ENCODE data around the gene RDM1. TPM values are rescaled to one million over a fixed set of nuclear protein-coding genes. Genes with fewer than 3 reads are reported as not detected.
"Not testable (repeated sequence)": the region's sequence is repeated elsewhere in the genome, so short reads cannot be mapped to it uniquely, and the experiment has no call there.

Gene RDM1
- total RNA-seq, 1 experiment from 2014 or later = 4.9 TPM

GRCh38 chr17:35898283-35899070 is 32.1 kb downstream of the RDM1 start:
- DNase-seq (ENCODE audit: low spot score) = peak; percentile 28

GRCh38 chr17:35897772-35898171 is 32.8 kb downstream of the RDM1 start:
- DNase-seq (ENCODE audit: low spot score) = not testable (repeated sequence)

GRCh38 chr17:35895636-35896587 is 34.7 kb downstream of the RDM1 start:
- DNase-seq (ENCODE audit: low spot score) = no peak

GRCh38 chr17:35894206-35894605 is 36.4 kb downstream of the RDM1 start:
- DNase-seq (ENCODE audit: low spot score) = no peak

- no peak for DNase-seq (ENCODE audit: low spot score)
Observed at GRCh38 chr17:35893751-35894150, 36.8 kb downstream of the RDM1 start.

- DNase-seq (ENCODE audit: low spot score) = no peak
Observed at GRCh38 chr17:35892091-35893035, 38.2 kb downstream of the RDM1 start.

- DNase-seq (ENCODE audit: low spot score) = no peak
Observed at GRCh38 chr17:35891269-35891668, 39.3 kb downstream of the RDM1 start.

- no peak for DNase-seq (ENCODE audit: low spot score)
Observed at GRCh38 chr17:35890774-35891155, 39.8 kb downstream of the RDM1 start.

GRCh38 chr17:35889818-35890773 is 40.5 kb downstream of the RDM1 start:
- no peak for DNase-seq (ENCODE audit: low spot score)

- DNase-seq (ENCODE audit: low spot score) = no peak
Observed at GRCh38 chr17:35889241-35889640, 41.3 kb downstream of the RDM1 start.

GRCh38 chr17:35879773-35880654 is 50.6 kb downstream of the RDM1 start, which contains the start of gene CCL5:
TSS of gene CCL5 (minus strand) at chr17:35880360.
- no peak for DNase-seq (ENCODE audit: low spot score)

- no peak for DNase-seq (ENCODE audit: low spot score)
Observed at GRCh38 chr17:35878361-35878760, 52.2 kb downstream of the RDM1 start.

GRCh38 chr17:35877345-35878029 is 53.1 kb downstream of the RDM1 start:
- DNase-seq (ENCODE audit: low spot score) = no peak

- DNase-seq (ENCODE audit: low spot score) = no peak
Observed at GRCh38 chr17:35876534-35876933, 54.0 kb downstream of the RDM1 start.

- DNase-seq (ENCODE audit: low spot score) = no peak
Observed at GRCh38 chr17:35875800-35876139, 54.8 kb downstream of the RDM1 start.

- DNase-seq (ENCODE audit: low spot score) = no peak
Observed at GRCh38 chr17:35875072-35875799, 55.3 kb downstream of the RDM1 start.

GRCh38 chr17:35872196-35872980 is 58.2 kb downstream of the RDM1 start:
- DNase-seq (ENCODE audit: low spot score) = no peak
